ENCODE results near the gene FUT3.

- TF ChIP-seq, protein P1, sequence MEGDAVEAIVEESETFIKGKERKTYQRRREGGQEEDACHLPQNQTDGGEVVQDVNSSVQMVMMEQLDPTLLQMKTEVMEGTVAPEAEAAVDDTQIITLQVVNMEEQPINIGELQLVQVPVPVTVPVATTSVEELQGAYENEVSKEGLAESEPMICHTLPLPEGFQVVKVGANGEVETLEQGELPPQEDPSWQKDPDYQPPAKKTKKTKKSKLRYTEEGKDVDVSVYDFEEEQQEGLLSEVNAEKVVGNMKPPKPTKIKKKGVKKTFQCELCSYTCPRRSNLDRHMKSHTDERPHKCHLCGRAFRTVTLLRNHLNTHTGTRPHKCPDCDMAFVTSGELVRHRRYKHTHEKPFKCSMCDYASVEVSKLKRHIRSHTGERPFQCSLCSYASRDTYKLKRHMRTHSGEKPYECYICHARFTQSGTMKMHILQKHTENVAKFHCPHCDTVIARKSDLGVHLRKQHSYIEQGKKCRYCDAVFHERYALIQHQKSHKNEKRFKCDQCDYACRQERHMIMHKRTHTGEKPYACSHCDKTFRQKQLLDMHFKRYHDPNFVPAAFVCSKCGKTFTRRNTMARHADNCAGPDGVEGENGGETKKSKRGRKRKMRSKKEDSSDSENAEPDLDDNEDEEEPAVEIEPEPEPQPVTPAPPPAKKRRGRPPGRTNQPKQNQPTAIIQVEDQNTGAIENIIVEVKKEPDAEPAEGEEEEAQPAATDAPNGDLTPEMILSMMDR (optimal IDR thresholded peaks at IDR 0.05 in 1 of 3, IDR thresholded peaks at IDR 0.05 in 1 of 3, conservative IDR thresholded peaks at IDR 0.05 in 1 of 3; ENCODE audit: extremely low read depth in 1 of 3, insufficient read depth in 2 of 3, low read length in 3 of 3): no peak
- TF ChIP-seq EZH2 (IDR thresholded peaks at IDR 0.05; ENCODE audit: low read length): no peak
Observed at GRCh38 chr19:5793188-5793587, 58.1 kb downstream of the FUT3 start.

Data from keratinocyte (primary cell).